Activated CD8-positive, alpha-beta memory T cell treated with anti-CD3 and anti-CD28 coated beads, Interleukin-2, amount 50 U/mL, for 1 hour (primary cell): ENCODE data around the gene SKOR2.

ENCODE experiments used
- DNase-seq: peaks from one replicate; pipeline ENCODE4 v3.0.0-alpha.2; 2020; ENCODE audit errors: extremely low read depth

SKOR2 gene

DNA sequence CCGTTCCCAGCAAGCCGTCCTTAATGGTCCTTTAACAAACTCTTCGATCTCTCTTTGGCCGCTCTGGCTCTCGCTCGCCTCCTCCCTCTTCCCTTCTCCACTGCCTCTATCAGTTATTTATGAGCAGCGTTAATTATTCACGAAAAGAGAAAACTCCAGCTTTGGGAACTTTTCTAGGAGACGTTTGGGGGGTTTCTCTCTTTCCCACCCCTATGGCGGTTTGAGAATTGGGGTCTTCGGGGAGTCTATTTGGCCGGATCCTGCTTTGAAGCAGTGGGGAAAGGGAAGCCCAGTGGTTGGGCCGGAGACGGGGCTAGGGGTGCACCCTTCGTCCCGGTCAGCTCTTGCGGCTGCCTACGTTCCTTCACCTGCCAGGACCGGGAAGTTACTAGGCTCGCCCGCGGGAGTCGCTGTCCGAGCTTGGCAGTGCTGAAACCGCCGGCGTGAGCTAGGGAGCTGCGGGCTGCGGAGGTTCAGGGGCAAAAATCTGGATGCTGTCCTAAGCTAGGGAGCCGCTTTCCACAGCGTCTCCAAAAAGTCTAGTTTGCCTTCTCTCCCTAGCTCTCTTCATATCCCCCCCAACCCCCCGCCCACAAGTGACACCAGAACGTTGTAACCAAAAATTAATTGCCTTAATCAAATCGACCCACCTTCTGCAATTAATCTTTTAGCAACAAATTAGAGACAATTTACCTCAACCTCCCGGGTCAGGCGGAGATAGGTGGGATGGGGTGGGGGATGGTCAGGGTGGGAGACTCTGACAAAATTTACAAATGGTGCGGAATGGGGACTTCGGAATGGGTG, 8.9 kb upstream of the SKOR2 start:
- no peak for DNase-seq

- DNase-seq: no peak
These were observed 3.0 kb upstream of the SKOR2 start for GRCh38 chr18:47254341-47254939.

GRCh38 chr18:47253101-47253654, 1.7 kb upstream of the SKOR2 start:
- no peak for DNase-seq

DNA sequence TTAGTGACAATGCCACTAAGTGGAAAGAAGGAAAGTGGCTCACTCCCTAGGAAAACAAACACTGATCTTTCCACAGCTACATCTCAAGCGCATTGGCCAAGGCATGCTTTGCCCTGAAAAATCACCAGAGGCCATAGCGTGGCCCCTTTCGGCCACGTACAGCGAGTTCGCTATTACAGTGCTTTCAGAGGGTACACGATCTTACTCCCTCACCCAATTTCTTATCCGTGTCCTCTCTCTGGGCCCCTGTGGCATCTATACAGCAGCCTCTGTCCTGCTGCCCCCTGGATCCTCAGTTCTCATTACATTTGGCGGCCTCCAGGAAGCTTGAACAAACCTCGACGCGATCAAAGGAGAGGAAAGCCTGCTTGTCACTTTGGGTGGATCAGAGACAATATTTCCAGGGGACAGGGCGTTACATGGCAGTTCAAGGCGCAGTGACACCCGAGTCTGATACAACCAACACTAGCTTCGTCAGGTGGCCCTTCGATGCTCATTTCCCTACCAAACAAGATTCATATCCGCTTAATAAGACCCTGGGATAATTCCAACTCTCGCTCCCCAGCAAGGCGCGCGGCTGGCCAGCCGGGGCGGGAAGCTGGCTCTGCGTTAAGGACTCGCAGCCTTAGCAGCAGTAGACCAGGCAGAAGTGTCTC, 941 bp downstream of the SKOR2 start:
- no peak for DNase-seq

GRCh38 chr18:47249314-47249981, 2.0 kb downstream of the SKOR2 start:
- DNase-seq: no peak

- no peak for DNase-seq
These were observed 2.7 kb downstream of the SKOR2 start for GRCh38 chr18:47248604-47249313.

DNA sequence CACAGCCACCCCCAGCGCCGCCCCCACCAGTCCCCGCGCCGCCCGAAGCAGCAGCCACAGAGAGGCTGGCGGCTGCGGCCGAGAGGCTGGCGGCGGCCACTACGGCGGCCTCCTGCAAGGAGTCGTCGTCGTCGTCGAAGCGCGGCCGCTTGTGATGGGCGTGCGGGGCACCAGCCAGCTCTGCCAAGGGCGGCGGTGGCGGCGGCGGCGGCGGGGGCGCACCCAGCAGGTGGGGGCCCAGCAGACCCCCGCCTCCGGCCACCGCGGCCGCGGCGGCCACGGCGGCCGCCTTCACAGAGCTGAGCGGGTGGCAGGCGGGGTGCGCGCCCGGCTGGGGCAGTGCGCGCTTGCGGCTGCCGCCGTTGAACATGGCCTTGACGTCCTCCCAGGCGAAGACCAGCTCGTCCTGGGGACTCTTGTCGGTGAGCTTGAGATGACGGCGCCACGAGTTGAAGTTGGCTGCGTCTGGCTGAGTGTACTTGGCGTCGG, 3.3 kb downstream of the SKOR2 start:
- no peak for DNase-seq

- no peak for DNase-seq
These were observed 3.9 kb downstream of the SKOR2 start for GRCh38 chr18:47247416-47248114.

DNA sequence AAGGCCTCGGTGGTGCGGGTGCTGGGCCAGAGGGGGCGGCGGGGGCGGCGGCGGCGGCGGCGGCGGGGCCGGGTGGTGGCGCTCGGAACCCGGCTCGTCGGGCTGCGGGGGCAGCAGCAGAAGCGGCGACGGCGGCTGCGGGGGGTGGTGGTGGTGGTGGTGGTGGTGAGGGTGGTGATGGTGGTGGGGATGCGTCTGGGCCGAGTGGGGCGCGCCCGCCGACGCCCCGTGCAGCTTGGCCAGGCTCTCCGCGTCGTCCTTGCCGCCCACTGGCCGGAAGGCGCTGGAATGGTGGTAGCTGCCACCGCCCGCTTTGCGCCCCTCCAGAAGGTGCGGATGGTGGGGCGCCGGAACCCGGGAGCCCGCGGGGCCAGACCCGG, 4.4 kb downstream of the SKOR2 start:
- DNase-seq: no peak

- DNase-seq: no peak
These were observed 5.2 kb downstream of the SKOR2 start for GRCh38 chr18:47246027-47246971.

- DNase-seq: no peak
These were observed 7.4 kb downstream of the SKOR2 start for GRCh38 chr18:47244086-47244485.

GRCh38 chr18:47235096-47235495, 16.4 kb downstream of the SKOR2 start:
- DNase-seq: no peak

DNA sequence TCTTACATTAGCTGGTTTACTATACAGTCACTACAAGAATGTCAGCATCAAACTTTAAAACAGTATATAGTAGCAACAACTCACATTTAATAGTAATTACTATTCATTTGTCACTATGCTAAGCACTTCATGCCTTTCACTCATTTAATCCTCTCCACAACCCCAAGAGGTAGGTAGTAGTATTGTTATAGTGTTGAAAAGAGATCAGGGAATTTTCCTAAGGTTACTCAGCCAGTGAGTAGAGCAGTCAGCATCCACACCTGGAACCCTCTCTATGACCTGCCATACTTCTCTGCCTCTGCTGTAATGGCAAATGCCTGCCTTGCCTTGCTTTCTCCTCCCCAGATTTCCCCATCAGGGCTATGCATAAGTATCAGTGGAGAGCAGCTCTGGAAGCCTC, 24.8 kb downstream of the SKOR2 start:
- no peak for DNase-seq

DNA sequence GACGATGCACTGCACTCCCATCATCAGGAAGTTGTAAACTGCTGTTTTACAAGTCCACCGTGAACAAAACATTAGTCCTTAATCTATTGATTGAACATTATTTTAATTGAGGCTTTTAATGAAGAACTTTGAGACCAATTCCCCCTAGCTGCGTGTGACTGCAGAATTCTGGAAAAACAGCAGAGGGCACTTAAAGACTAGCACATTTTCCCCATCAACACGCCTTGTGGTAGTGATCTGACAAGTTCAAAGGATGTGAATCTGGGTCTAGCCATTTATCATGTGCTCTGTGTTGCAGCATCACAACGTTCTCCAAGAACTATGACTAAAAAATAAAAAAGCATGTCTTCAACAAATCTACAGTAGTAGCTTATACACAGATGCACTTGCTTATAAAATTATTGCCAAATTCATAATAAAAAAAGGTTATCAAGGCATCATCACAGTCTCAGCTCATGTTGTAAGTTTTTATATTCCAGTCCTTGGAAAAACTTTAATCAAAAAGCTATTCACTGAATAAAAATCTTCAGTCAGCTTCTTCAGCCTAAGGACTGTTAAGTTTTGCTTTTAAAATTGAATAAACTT, 35.8 kb downstream of the SKOR2 start:
- DNase-seq: no peak

DNA sequence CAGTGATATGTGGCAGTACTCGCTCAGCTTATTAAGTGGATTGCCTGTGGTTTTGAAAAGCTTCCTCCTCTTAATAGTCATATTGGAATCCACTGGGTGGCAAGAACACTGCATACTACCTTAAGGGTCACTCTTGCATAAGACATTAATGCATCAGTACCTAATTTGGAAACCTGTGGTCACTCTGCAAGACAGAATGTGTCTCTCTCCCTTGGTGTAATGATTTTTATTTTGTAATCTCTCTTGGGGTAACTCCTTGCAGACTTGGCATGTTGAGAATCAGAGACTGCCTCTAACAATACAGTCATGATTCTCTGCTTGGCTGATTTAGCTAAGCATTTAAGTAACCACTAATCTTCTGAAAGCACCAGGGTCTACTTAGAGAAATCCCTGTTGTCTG, 42.3 kb downstream of the SKOR2 start:
- DNase-seq: no peak

DNA sequence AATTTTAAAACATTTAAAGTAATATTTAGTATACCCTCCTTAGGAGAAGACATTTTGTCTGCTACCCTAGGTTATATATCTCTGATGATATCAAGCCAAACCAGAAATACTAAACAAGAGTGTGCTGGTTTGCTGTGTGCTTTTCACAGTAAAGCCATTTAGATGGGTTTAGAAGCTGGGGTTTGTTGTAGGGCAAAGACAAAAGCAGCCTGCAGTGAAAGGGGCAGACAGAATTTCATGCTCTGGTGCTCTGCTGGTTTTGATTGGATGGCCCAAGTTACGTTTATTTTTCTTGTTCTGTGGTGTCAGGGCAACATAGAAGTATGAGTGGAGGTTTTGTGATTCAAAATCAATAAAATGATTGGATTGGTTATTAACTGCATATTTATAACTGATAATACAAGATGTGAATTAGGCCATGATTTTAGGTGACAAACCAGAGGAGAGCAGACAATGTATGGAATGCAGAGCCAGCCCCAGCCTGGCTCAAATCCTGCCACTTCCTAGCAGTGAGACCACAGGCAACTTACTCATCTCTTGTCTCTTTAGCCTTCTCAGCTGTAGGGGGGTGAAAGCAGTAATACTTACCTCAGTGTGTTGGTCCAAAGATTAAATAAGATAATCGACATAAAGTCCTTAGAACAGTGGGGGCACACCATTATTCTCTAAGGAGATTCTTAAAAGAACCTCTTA, 44.4 kb downstream of the SKOR2 start:
- DNase-seq: no peak

DNA sequence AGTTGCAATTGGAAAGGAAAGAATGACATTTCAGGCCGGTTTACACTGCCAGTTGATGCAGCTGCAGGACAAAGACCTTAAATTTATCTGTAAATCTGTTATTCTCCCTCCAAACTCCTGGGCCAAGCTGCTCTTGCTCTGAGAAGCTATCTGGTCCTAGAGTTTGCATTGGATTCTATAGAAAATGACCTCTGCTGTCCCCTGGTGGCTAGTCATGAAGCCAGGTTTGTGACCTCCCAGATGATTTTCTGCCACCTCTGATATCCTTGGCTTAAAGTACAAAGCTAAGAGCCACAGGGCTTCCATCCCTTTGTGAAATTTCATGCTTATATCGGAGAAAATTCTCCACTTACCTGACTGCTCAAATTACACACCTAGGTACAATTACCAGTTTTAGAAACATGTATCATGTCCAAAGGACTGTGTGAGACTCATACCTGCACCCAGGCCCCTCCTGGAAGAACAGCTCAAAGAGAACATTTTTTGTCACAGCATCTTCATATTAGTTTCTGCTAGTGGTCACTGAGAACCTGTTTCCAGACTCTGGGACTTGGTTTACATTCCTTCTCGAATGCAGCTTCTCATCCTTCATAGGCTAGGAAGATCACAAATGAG, 46.4 kb downstream of the SKOR2 start:
- no peak for DNase-seq
